HL-60 (cell line): ENCODE results near the gene PITPNC1.
A peak's percentile ranks its signal among the peaks of the same experiment; 100 is the strongest.

ENCODE experiments used
- DNase-seq, 2 experiments: peaks; one replicate each; pipeline ENCODE4 v3.0.0-alpha.2; 2010 to 2020; ENCODE audit warnings: low read depth in 1 of 2, low spot score in 1 of 2
- H3K27ac ChIP-seq: fragments of 250-450 bp; sonication (Bioruptor Pico); replicated peaks from 2 replicates; pipeline ENCODE4 v1.5.1; 2020; ENCODE audit warnings: mild to moderate bottlenecking, moderate library complexity
- H3K27me3 ChIP-seq: fragments of 250-450 bp; sonication (Bioruptor Pico); 2 replicates; pipeline ENCODE4 v1.5.1; 2021; ENCODE audit warnings: mild to moderate bottlenecking, moderate library complexity; ENCODE audit not compliant: insufficient read depth, poor library complexity, severe bottlenecking
- H3K4me3 ChIP-seq: replicated peaks from 2 replicates; pipeline ENCODE4 v1.5.1; 2011; ENCODE audit warnings: mild to moderate bottlenecking, control low read depth, low read length; ENCODE audit not compliant: insufficient read depth
- CTCF ChIP-seq: IDR thresholded peaks from one replicate; pipeline ENCODE4 v1.5.1; 2011; ENCODE audit warnings: low read length, control low read depth, inconsistent platforms; ENCODE audit not compliant: insufficient read depth
- GABPA ChIP-seq: IDR thresholded peaks from 2 replicates; pipeline ENCODE4 v1.6.1; 2012; ENCODE audit warnings: low read depth
- POLR2AphosphoS5 ChIP-seq: IDR thresholded peaks from 2 replicates; pipeline ENCODE4 v1.6.1; 2012; ENCODE audit warnings: low read depth
- SPI1 ChIP-seq: IDR thresholded peaks from 2 replicates; pipeline ENCODE4 v1.6.1; 2012; ENCODE audit warnings: low read depth, mild to moderate bottlenecking, borderline replicate concordance
- TF ChIP-seq, protein P1 (sequence below): IDR thresholded peaks from 2 replicates; pipeline ENCODE4 v1.6.1; 2012; ENCODE audit warnings: low read depth; ENCODE audit not compliant: insufficient replicate concordance

Gene PITPNC1

DNA sequence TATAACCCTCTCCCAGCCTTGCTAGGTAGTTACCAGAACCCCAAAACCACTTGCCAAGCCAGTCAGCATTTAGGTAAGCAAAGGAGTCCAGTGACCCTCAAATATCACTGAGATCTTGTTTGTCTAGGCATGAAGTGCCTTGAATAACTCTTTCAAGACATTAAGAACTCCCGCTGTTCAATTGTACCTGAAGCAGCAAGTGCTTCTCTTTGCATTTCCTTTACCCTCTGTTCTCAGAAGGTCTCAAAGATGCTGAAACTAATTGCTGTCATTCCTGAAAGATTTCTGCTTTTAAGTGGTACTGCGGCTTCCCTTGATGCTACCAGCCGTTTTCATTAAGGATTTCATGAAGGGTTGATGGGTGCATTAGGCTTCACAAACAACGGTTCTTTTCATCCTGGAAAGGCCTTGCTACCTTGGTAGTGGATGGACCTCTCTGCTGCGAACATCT lies 142.7 kb downstream of the PITPNC1 start:
- Histone ChIP-seq H3K4me3 (no peak overlapping the region), H3K27me3 (no peaks in the 10 kb centered on the region), H3K27ac (no peak overlapping the region)
- TF ChIP-seq POLR2AphosphoS5, result no peak
- TF ChIP-seq, protein P1, sequence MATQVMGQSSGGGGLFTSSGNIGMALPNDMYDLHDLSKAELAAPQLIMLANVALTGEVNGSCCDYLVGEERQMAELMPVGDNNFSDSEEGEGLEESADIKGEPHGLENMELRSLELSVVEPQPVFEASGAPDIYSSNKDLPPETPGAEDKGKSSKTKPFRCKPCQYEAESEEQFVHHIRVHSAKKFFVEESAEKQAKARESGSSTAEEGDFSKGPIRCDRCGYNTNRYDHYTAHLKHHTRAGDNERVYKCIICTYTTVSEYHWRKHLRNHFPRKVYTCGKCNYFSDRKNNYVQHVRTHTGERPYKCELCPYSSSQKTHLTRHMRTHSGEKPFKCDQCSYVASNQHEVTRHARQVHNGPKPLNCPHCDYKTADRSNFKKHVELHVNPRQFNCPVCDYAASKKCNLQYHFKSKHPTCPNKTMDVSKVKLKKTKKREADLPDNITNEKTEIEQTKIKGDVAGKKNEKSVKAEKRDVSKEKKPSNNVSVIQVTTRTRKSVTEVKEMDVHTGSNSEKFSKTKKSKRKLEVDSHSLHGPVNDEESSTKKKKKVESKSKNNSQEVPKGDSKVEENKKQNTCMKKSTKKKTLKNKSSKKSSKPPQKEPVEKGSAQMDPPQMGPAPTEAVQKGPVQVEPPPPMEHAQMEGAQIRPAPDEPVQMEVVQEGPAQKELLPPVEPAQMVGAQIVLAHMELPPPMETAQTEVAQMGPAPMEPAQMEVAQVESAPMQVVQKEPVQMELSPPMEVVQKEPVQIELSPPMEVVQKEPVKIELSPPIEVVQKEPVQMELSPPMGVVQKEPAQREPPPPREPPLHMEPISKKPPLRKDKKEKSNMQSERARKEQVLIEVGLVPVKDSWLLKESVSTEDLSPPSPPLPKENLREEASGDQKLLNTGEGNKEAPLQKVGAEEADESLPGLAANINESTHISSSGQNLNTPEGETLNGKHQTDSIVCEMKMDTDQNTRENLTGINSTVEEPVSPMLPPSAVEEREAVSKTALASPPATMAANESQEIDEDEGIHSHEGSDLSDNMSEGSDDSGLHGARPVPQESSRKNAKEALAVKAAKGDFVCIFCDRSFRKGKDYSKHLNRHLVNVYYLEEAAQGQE, result no peak
- TF ChIP-seq CTCF, result no peak
- no peak for TF ChIP-seq GABPA
- no peak for TF ChIP-seq SPI1
- DNase-seq, result no peak

DNA sequence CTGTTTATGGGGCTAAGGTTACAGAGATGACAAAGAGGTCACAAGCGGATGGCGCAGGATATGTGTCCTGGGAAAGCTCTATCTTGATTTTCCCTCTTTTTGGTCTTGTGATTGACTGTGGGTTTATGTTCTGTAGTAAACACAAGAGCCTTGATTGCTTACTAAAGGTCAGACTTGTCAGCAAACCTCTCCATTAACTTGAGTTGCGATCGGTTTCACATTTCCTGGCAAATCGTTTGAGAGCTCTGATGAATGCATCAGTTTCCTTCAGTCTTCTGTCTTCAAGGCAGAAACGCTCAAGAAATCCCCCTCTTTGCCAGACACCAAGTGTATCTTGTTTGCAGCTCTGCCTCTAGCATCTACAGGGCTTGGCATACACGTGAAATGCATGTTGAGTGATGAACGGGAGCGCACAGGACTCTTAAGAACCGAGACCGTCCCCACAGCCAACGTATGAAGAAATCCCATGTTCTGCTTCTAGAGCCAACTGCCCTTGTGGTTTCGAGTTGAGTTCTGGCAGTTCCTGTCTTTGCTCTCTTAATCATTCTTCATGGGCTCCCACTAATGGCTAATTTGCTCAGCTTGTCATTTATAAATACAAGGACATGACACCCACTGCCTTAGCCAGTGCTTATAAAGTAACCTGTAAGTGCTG lies 143.3 kb downstream of the PITPNC1 start:
- TF ChIP-seq POLR2AphosphoS5 (no peak), SPI1 (peak; percentile 79)
- Histone ChIP-seq H3K27me3 (no peaks in the 10 kb centered on the region), H3K4me3 (peak overlapping the region; percentile 15), H3K27ac (peak overlapping the region; percentile 13)
- peak; percentile 39 to 80 for DNase-seq

GRCh38 chr17:67520916-67521774 lies 144.1 kb downstream of the PITPNC1 start:
- DNase-seq, result no peak
- Histone ChIP-seq H3K27ac (peak overlapping the region; percentile 13), H3K4me3 (no peak overlapping the region), H3K27me3 (no peaks in the 10 kb centered on the region)
- TF ChIP-seq, protein P1, result no peak
- TF ChIP-seq CTCF (no peak), SPI1 (no peak), GABPA (no peak), POLR2AphosphoS5 (no peak)

- Histone ChIP-seq H3K27ac (no peak overlapping the region), H3K27me3 (no peaks in the 10 kb centered on the region), H3K4me3 (no peak overlapping the region)
- TF ChIP-seq, protein P1, result no peak
- TF ChIP-seq CTCF (no peak), POLR2AphosphoS5 (no peak), GABPA (no peak), SPI1 (no peak)
- no peak for DNase-seq
These were observed 144.6 kb downstream of the PITPNC1 start for GRCh38 chr17:67521775-67522069.
